H9 (cell line): ENCODE measurements around the gene DCAF10. TPM values are rescaled to one million over a fixed set of nuclear protein-coding genes. Genes with fewer than 3 reads are reported as not detected.

Experiments used
- DNase-seq: peaks from one replicate; pipeline ENCODE4 v3.0.0-alpha.2; 2017
- H2AFZ ChIP-seq: one replicate; pipeline ENCODE4 v1.6.1; 2013; ENCODE audit warnings: mild to moderate bottlenecking, low read length, control low read depth, moderate library complexity
- H2AK5ac ChIP-seq: 2 replicates; pipeline ENCODE4 v1.6.1; 2013; ENCODE audit warnings: low read length, control low read depth, mixed read lengths; ENCODE audit not compliant: insufficient read length
- H2BK120ac ChIP-seq: one replicate; pipeline ENCODE4 v1.6.1; 2013; ENCODE audit warnings: low read depth, mild to moderate bottlenecking, low read length, control low read depth, inconsistent platforms; ENCODE audit not compliant: poor library complexity, severe bottlenecking
- H2BK12ac ChIP-seq: 2 replicates; pipeline ENCODE4 v1.6.1; 2013; ENCODE audit warnings: low read length, control low read depth, mixed read lengths, low read depth; ENCODE audit not compliant: insufficient read length
- H2BK15ac ChIP-seq: 2 replicates; pipeline ENCODE4 v1.6.1; 2013; ENCODE audit warnings: low read depth, low read length, control low read depth
- H2BK20ac ChIP-seq: one replicate; pipeline ENCODE4 v1.6.1; 2013; ENCODE audit warnings: low read depth, mild to moderate bottlenecking, low read length, control low read depth, inconsistent platforms; ENCODE audit not compliant: poor library complexity, severe bottlenecking
- H2BK5ac ChIP-seq: 2 replicates; pipeline ENCODE4 v1.6.1; 2013; ENCODE audit warnings: low read length, control low read depth, mixed read lengths; ENCODE audit not compliant: insufficient read length
- H3K14ac ChIP-seq: 2 replicates; pipeline ENCODE4 v1.6.1; 2013; ENCODE audit warnings: low read length, control low read depth; ENCODE audit not compliant: insufficient read depth
- H3K18ac ChIP-seq: 2 replicates; pipeline ENCODE4 v1.6.1; 2013; ENCODE audit warnings: low read depth, mild to moderate bottlenecking, mixed read lengths, low read length, control low read depth; ENCODE audit not compliant: insufficient read length
- H3K23ac ChIP-seq: 2 replicates; pipeline ENCODE4 v1.6.1; 2013; ENCODE audit warnings: low read length, control low read depth, mixed read lengths, low read depth; ENCODE audit not compliant: insufficient read length
- H3K23me2 ChIP-seq: 2 replicates; pipeline ENCODE4 v1.6.1; 2013; ENCODE audit warnings: low read depth, mild to moderate bottlenecking, mixed read lengths, low read length, control low read depth; ENCODE audit not compliant: insufficient read length, poor library complexity, severe bottlenecking
- H3K27ac ChIP-seq: 2 replicates; pipeline ENCODE4 v1.5.1; 2013; ENCODE audit warnings: low read length, control low read depth, mixed read lengths, low read depth; ENCODE audit not compliant: insufficient read length
- H3K27me3 ChIP-seq: 2 replicates; pipeline ENCODE4 v1.6.1; 2013; ENCODE audit warnings: low read length, control low read depth, inconsistent platforms; ENCODE audit not compliant: insufficient read depth
- H3K4ac ChIP-seq: 2 replicates; pipeline ENCODE4 v1.6.1; 2013; ENCODE audit warnings: low read depth, mild to moderate bottlenecking, control low read depth, inconsistent platforms, low read length, moderate library complexity
- H3K4me1 ChIP-seq: 2 replicates; pipeline ENCODE4 v1.6.1; 2013; ENCODE audit warnings: low read length, control low read depth, inconsistent platforms; ENCODE audit not compliant: insufficient read depth
- H3K4me2 ChIP-seq: 2 replicates; pipeline ENCODE4 v1.6.1; 2013; ENCODE audit warnings: low read length, control low read depth, mixed read lengths; ENCODE audit not compliant: insufficient read length, insufficient read depth
- H3K56ac ChIP-seq: 2 replicates; pipeline ENCODE4 v1.6.1; 2013; ENCODE audit warnings: low read depth, mild to moderate bottlenecking, mixed read lengths, low read length, control low read depth; ENCODE audit not compliant: insufficient read length
- H3K79me1 ChIP-seq: 2 replicates; pipeline ENCODE4 v1.6.1; 2013; ENCODE audit warnings: low read depth, mild to moderate bottlenecking, moderate library complexity, low read length, control low read depth, inconsistent platforms; ENCODE audit not compliant: insufficient read depth, poor library complexity, severe bottlenecking
- H3K79me2 ChIP-seq: 2 replicates; pipeline ENCODE4 v1.6.1; 2013; ENCODE audit warnings: low read length, control low read depth, inconsistent platforms; ENCODE audit not compliant: insufficient read depth
- H3K9ac ChIP-seq: 2 replicates; pipeline ENCODE4 v1.6.1; 2013; ENCODE audit warnings: low read length, control low read depth, mixed read lengths; ENCODE audit not compliant: insufficient read length; ENCODE audit errors: extremely low read depth
- H3K9me3 ChIP-seq: one replicate; pipeline ENCODE4 v1.6.1; 2013; ENCODE audit warnings: low read depth, low read length, inconsistent platforms; ENCODE audit not compliant: control insufficient read depth
- H3T11ph ChIP-seq: one replicate; pipeline ENCODE4 v1.6.1; 2013; ENCODE audit warnings: mild to moderate bottlenecking, low read length, control low read depth, inconsistent platforms
- H4K20me1 ChIP-seq: one replicate; pipeline ENCODE4 v1.6.1; 2013; ENCODE audit not compliant: control insufficient read depth, insufficient read length, insufficient read depth
- H4K5ac ChIP-seq: 2 replicates; pipeline ENCODE4 v1.6.1; 2013; ENCODE audit warnings: low read depth, mild to moderate bottlenecking, mixed read lengths, low read length, control low read depth; ENCODE audit not compliant: insufficient read length
- H4K8ac ChIP-seq: replicated peaks from 2 replicates; pipeline ENCODE4 v1.6.1; 2013; ENCODE audit warnings: low read length, control low read depth, mixed read lengths, low read depth; ENCODE audit not compliant: insufficient read length
- H4K91ac ChIP-seq: 2 replicates; pipeline ENCODE4 v1.6.1; 2013; ENCODE audit warnings: low read depth, mild to moderate bottlenecking, moderate library complexity, mixed read lengths, low read length, control low read depth; ENCODE audit not compliant: insufficient read length
- H3K27ac Mint-ChIP-seq, 3 experiments: 2 replicates in 2 of 3; 3 replicates in 1 of 3; pipeline ENCODE4 v1.8.0; 2020 to 2021; ENCODE audit warnings: mixed read lengths in 3 of 3, mild to moderate bottlenecking in 1 of 3, moderate library complexity in 1 of 3
- H3K27me3 Mint-ChIP-seq: 2 replicates; pipeline ENCODE4 v1.8.0; 2021; ENCODE audit warnings: low read depth, mild to moderate bottlenecking, moderate library complexity, mixed read lengths
- H3K36me3 Mint-ChIP-seq, 3 experiments: 2 replicates in 2 of 3; 3 replicates in 1 of 3; pipeline ENCODE4 v1.8.0; 2020 to 2021; ENCODE audit warnings: low read depth in 3 of 3, mixed read lengths in 3 of 3; ENCODE audit not compliant: insufficient read depth in 1 of 3
- H3K4me1 Mint-ChIP-seq, 2 experiments: 2 replicates each; pipeline ENCODE4 v1.8.0; 2020; ENCODE audit warnings: mixed read lengths in 2 of 2
- H3K4me3 Mint-ChIP-seq, 2 experiments: 2 replicates in 1 of 2; 3 replicates in 1 of 2; pipeline ENCODE4 v1.8.0; 2020 to 2021; ENCODE audit warnings: mild to moderate bottlenecking in 2 of 2, mixed read lengths in 2 of 2, moderate library complexity in 1 of 2
- H3K9me3 Mint-ChIP-seq, 2 experiments: 2 replicates in 1 of 2; 3 replicates in 1 of 2; pipeline ENCODE4 v1.8.0; 2020; ENCODE audit warnings: mild to moderate bottlenecking in 2 of 2, mixed read lengths in 2 of 2, moderate library complexity in 1 of 2
- CTCF ChIP-seq: fragments of 200-600 bp; sonication (generic); conservative IDR thresholded peaks from 3 replicates; pipeline ENCODE4 v1.8.0; 2021; ENCODE audit warnings: antibody characterized with exemption, mild to moderate bottlenecking
- WGBS: extraction: QIAGEN DNeasy Blood & Tissue Kit; methylation state at CpG from one replicate; pipeline ENCODE4 v1.1.7; 2013; ENCODE audit warnings: missing lambda C conversion rate, low lambda C conversion rate, mixed read lengths; ENCODE audit not compliant: insufficient read length; ENCODE audit errors: extremely low coverage; 5-methylcytosine and 5-hydroxymethylcytosine counted together
- long read RNA-seq: library from polyadenylated mRNA; unstranded; transcript quantifications from one replicate; pipeline ENCODE4 v2.0.0, GENCODE V29; 2020
- total RNA-seq: library from RNA; stranded (reverse); gene quantifications from 2 replicates; pipeline ENCODE4 v1.2.1, GENCODE V29; 2021

The DCAF10 gene, protein sequence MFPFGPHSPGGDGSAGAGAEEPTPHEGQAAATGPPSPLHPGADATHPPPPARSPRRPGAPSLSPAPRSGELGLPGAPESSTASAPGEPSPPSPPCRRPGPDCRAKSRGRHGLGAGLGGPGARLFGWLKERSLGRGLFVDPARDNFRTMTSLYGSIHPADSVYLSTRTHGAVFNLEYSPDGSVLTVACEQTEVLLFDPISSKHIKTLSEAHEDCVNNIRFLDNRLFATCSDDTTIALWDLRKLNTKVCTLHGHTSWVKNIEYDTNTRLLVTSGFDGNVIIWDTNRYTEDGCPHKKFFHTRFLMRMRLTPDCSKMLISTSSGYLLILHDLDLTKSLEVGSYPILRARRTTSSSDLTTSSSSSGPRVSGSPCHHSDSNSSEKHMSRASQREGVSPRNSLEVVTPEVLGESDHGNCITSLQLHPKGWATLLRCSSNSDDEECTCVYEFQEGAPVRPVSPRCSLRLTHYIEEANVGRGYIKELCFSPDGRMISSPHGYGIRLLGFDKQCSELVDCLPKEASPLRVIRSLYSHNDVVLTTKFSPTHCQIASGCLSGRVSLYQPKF
- 13.4 and 14.2 TPM in 2 replicates for total RNA-seq
- long read RNA-seq, partial matches to known transcripts, result 1 of 9 reads
- long read RNA-seq, other reads (novel, unspliced or antisense), result 7 of 9 reads

DNA sequence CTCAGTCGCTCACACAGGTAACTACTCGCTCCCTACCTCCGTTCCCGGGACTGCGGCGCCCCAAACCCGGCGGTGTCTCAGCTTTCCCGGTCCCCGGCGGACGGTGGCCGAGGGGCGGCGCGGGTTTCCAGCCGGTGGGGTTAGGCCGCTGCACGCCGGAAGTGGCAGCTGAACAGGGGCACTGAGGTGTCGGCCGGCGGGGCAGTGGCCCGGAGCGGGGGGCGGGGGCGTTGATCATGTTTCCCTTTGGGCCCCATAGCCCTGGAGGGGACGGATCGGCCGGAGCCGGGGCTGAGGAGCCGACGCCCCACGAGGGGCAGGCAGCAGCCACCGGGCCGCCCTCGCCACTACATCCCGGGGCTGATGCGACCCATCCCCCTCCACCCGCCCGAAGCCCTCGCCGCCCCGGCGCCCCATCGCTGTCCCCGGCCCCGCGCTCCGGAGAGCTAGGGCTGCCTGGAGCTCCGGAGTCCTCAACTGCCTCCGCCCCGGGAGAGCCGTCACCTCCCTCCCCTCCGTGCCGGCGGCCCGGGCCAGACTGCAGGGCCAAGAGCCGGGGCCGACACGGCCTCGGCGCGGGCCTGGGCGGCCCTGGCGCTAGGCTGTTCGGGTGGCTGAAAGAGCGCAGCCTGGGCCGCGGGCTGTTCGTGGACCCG, at the start of gene DCAF10:
Gene DCAF10, plus strand, starts transcription at position 167 of the 656 bp plus-strand sequence. Its CDS starts 70 bp downstream, at position 237.
- H3K79me1 ChIP-seq, result no peaks in the 10 kb centered on the region
- peak within 1 kb of the TSS; percentile 99 for H3K4me2 ChIP-seq
- peaks cover 7% of the 10 kb centered on the region; the same call in 1 of the 2 replicates for H3K79me2 ChIP-seq
- H3K27me3 Mint-ChIP-seq, result peaks cover 7% of the 10 kb centered on the region
- no peak within 1 kb of the TSS for H2BK120ac ChIP-seq
- peak within 1 kb of the TSS; percentile 91 to 98 (median 92); a peak in 5 of 7 replicates for H3K27ac Mint-ChIP-seq
- H3K4ac ChIP-seq, result no peak within 1 kb of the TSS
- H3T11ph ChIP-seq, result no peak within 1 kb of the TSS
- H3K4me1 ChIP-seq, result peaks cover 2% of the 10 kb centered on the region
- no peak within 1 kb of the TSS for H2BK20ac ChIP-seq
- no peak within 1 kb of the TSS for H3K23ac ChIP-seq
- peak; percentile 91 for DNase-seq
- no peak within 1 kb of the TSS for H2BK12ac ChIP-seq
- no peak within 1 kb of the TSS for H3K27ac ChIP-seq
- no peak within 1 kb of the TSS for H4K91ac ChIP-seq
- no CpG with 5 or more reads among the region's 72 CpGs for WGBS
- no peak within 1 kb of the TSS for H4K5ac ChIP-seq
- TF ChIP-seq CTCF, result no peak
- peaks cover 11% of the 10 kb centered on the region for H3K23me2 ChIP-seq
- no peak within 1 kb of the TSS for H2AK5ac ChIP-seq
- H3K9me3 ChIP-seq, result no peaks in the 10 kb centered on the region
- H3K4me3 Mint-ChIP-seq, result peak within 1 kb of the TSS; percentile 97 to 98
- H2BK15ac ChIP-seq, result no peak within 1 kb of the TSS; the same call in 1 of the 2 replicates
- peak within 1 kb of the TSS; percentile 77 for H3K9ac ChIP-seq
- H2AFZ ChIP-seq, result peak within 1 kb of the TSS; percentile 57
- H3K4me1 Mint-ChIP-seq, result peaks cover 23 to 25% of the 10 kb centered on the region in 2 experiments
- H3K56ac ChIP-seq, result no peak within 1 kb of the TSS
- H3K9me3 Mint-ChIP-seq, result no peaks in the 10 kb centered on the region
- H3K18ac ChIP-seq, result peak within 1 kb of the TSS; percentile 69
- no peaks in the 10 kb centered on the region for H3K27me3 ChIP-seq
- H2BK5ac ChIP-seq, result no peak within 1 kb of the TSS
- no peaks in the 10 kb centered on the region; a peak in 1 of 7 replicates for H3K36me3 Mint-ChIP-seq
- peak within 1 kb of the TSS; percentile 85; the same call in 1 of the 2 replicates for H3K14ac ChIP-seq
- no peak within 1 kb of the TSS for H4K8ac ChIP-seq
- H4K20me1 ChIP-seq, result no peaks in the 10 kb centered on the region
